IPS-18c (cell line): Measurements from ENCODE around the gene DCAF12.
A peak's percentile ranks its signal among the peaks of the same experiment; 100 is the strongest.

Experiments
- H3K4me3 ChIP-seq: 2 replicates; pipeline ENCODE4 v1.7.0; 2013; ENCODE audit warnings: low read depth, mild to moderate bottlenecking, low read length, moderate library complexity; ENCODE audit not compliant: insufficient read depth
- H3K9me3 ChIP-seq: one replicate; pipeline ENCODE4 v1.6.1; 2013; ENCODE audit warnings: mild to moderate bottlenecking, low read length, moderate library complexity; ENCODE audit not compliant: control insufficient read depth, insufficient read depth

The DCAF12 gene

DNA sequence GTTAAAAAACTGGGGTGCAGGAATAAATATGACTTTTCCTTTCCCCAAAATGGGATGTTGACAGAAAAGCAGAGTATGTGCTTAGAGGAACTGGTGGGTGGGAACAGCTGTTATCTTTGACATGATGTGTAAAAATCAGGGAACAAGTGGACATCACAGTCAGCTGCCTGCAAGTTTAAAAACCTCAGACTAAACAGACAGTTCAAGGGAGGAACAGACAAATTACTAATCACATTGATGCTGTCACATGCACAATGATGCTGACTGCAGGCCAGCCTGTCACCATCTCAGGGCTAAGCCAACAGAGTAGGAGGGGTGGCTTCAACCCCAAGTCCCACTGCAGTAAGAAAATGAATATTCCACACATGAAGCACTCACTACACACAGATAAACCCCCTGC lies 39.6 kb downstream of the DCAF12 start:
- Histone ChIP-seq H3K4me3 (no peak overlapping the region), H3K9me3 (no peaks in the 10 kb centered on the region)

DNA sequence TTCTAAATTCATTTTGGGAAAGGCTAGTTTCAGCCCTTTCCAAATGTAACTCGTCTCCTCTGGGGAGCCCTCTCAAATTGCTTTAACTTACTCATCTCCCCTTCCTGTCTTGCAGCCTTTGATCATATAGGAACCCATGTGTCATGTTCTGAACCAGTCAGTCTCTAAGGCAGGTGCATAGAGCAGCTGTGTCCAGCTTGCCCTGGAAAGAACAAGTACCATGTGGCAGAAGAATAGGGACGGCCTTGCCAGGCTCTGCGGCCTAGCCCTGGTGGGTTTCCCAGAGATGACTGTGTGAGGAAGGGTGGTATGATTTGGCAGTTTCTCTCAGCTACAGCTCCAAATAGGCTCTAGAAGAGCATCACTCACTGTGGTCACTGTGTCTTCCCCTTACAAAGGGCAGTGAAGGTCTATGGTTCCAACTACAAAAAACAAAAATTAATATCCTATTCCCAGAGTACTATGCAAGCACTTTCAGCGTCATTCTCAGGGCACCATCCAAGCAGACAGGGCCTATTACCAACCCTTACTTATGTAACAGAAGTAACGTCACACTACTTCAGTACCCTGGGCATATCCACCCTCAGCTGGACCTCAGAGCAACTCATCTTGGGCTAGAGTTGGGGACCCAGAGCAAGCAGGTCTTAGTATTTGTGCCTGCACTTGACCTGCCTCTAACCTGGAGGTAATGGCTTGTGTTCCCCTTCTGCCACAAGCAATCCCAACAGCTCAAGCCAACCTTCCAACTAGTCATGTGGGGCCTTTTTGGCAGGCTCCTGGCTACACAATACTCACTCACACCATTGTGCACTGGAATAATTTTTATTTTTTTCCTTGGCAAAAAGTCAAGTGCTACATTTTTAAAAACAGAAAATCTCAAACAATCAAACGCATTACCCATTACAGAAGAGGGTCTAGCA lies 40.7 kb downstream of the DCAF12 start:
- no peaks in the 10 kb centered on the region for H3K9me3 ChIP-seq
- no peak overlapping the region for H3K4me3 ChIP-seq

DNA sequence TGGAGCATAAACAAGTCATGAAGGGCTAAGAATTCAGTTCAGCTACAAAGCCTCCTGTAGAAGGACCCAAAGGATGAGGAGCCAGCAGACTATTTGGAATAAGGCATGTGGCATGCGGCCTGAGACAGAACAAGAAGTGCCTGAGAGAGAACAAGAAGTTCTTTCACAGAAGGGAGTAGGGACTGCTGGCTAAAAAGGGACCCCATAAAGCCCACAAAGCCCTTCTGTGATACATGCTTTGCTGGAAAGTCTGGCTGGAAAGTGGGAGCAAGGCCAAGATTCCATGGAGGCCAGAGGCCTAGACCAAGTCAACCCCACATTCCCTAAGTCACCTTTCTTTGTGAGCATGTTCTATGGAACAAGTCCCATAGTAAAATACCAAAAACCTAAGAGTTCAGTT lies 41.9 kb downstream of the DCAF12 start:
- Histone ChIP-seq H3K9me3 (no peaks in the 10 kb centered on the region), H3K4me3 (no peak overlapping the region)

DNA sequence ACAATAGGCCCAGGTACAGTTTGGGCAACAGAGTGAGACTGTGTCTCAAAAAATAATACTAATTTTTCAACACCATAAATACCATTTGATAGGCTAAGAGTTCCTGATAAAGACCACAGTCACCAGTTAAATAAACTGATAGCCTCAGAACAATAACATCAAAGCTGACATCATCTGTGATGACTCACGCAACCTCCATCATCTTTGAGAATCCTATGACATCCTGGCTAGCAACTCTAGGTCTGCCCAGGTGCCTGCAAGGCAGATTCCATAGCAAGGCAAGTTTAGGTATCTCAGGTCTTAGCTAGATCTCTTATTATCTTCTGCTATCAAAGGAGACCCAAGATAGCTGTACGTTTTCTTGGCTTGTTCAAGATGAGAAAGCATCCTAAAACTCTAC lies 47.3 kb downstream of the DCAF12 start:
- no peaks in the 10 kb centered on the region for H3K9me3 ChIP-seq
- H3K4me3 ChIP-seq: no peak overlapping the region

DNA sequence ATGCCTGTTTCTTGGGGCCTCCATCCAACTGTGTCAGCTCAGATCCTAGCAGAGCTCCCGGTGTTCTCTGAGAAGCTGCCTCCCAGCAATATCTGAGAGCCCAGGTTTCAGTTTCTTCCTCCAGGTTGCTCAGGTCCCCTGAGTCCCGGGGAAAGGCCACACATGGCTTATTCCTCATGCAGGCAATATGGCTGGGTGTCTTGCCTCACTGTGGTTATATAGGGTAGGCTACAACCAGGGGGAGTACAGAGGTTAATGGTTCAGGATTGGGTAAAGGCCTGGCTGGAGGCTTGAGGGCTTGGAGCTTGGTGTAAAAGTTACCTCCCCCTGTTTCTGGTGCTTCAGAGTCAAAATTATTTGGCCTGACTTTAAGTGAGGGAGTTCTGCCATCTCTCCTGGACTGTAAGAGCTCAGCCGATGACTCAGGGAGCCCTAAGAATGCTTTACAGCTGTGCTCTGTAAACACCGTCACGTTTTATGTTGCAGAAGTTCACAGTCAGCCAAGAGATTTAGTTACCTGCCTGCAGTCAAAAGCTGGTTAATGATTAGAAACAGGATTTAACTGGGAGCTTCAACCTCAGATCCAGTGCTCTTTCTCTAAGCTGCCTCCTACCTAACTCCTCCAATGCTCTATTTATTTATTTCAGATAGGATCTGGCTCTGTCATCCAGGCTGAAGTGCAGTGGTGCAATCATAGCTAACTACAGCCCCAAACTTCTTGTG lies 53.5 kb downstream of the DCAF12 start:
- no peaks in the 10 kb centered on the region for H3K9me3 ChIP-seq

DNA sequence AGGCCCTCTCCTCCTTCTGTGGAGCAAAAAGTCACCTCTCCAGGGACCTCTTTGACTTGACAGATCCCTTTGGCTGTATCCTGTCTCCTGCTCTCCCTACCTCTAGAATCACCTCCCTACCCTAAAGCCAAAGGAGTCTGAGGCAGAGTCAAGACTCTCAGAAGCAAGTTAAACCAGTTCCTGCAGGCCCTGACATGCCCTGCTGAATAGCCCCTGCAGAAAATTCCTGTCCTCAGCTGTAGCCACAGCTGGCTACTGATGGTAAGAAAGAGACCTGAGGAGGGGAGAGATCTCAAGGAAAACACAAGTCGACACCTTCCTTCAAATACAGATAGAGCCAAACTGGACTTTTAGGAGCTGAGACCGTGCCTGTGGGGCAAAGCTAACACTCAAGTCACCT lies 54.1 kb downstream of the DCAF12 start:
- no peaks in the 10 kb centered on the region for H3K9me3 ChIP-seq
- H3K4me3 ChIP-seq: no peak overlapping the region

More for the DNA sequence above, 53.5 kb downstream of the DCAF12 start:
- H3K4me3 ChIP-seq: no peak overlapping the region

DNA sequence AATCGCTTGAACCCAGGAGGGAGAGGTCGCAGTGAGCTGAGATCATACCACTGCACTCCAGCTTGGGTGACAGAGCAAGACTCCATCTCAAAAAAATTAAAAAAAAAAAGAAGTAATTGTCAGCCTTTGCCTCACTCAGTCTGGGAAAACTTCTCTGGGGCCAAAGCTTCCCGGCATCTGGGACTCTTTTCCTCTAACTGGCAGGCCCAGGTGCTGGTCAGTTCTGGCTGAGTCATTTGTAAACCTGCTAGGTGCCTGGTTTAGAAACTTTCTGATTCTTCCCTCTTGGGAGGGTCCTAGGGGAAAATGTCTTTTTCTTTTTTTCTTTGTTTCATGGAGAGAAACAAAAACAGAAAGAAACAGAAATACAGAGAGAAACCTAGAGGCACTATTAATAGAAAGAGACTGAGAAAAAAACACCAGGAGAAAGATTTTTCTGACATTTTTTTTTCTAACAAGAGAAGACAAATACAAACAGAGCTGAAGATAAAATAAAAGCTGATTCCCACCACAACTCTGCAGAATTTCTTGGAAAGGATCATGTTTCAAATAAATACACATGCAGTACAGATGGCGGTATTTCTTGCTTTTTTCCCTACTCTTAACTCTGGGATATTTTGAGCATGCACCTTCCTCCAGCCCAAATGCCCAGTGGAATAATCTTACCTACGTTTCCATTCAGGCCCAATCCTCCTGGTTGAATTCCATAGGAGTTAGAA lies 55.7 kb downstream of the DCAF12 start:
- no peaks in the 10 kb centered on the region for H3K9me3 ChIP-seq
- H3K4me3 ChIP-seq: no peak overlapping the region

DNA sequence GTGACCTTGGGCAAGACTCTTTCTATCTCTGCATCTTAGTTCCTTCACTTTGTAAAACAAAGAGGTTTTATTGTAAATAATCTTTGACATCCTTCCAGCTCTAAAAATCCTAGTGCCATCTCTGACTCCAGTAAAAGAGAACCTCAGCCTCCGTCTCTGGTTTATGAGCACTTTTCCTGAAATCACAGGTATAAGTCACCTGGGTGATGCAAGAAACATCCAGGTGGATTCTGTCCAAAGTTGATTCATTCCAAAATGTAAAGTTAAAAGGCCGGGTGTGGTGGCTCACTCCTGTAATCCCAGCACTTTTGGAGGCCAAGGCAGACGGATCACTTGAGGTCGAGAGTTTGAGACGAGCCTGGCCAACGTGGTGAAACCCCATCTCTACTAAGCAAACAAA lies 56.7 kb downstream of the DCAF12 start:
- Histone ChIP-seq H3K4me3 (no peak overlapping the region), H3K9me3 (no peaks in the 10 kb centered on the region)

DNA sequence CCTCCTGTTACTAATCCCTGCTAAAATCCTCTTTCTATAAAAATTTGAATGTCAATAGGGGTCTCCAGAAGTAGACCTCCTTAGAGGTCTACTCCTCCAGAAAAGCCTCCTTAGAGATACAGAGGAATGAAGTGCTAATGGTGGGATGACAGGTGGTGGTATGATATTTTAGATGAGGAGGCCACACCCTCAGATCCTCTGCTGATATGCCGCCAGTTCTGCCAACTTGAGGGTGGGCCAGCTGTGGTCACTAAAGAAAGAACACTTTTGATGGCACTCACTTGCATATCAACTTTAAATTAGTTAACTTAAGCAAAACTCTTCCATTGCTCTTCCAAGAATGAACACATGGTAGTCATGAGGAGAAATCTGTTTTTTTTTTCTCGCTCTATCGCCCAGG lies 61.0 kb downstream of the DCAF12 start:
- Histone ChIP-seq H3K9me3 (no peaks in the 10 kb centered on the region), H3K4me3 (no peak overlapping the region)

DNA sequence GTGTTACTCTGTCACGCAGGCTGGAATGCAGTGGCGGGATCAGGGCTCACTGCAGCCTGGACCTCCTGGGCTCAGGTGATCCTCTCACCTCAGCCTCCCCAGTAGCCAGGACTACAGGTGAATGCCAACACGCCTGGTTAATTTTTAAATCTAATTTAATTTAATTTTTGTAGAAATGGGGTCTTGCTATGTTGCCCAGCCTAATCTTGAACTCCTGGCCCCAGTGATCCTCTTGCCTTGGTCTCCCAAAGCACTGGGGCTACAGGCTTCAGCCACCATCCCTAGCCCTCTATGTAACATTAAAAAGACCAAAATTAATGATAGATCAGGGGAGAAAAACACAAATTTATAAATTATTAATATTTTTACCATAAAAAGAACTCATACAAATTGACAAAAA lies 66.5 kb downstream of the DCAF12 start:
- no peaks in the 10 kb centered on the region for H3K9me3 ChIP-seq
- H3K4me3 ChIP-seq: no peak overlapping the region

DNA sequence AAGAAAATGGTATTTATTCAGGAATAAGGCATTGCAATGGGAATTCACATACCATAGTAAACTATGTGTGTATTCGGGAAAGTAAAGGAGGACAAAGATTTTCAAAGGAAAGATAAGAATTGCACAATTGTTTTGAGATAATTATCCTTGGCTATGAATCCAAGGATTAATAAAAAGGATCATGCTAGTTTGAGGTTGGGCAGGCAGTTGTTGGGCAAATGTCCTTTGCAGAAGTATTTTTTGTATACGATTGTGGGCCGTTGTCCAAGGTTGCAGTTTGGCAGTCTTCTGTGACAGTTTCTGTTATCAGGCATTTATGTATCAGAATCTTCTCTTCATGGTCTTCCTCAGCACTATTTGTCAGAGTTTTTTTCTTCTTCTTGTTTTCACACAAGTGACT lies 67.2 kb downstream of the DCAF12 start:
- Histone ChIP-seq H3K9me3 (no peaks in the 10 kb centered on the region), H3K4me3 (no peak overlapping the region)

DNA sequence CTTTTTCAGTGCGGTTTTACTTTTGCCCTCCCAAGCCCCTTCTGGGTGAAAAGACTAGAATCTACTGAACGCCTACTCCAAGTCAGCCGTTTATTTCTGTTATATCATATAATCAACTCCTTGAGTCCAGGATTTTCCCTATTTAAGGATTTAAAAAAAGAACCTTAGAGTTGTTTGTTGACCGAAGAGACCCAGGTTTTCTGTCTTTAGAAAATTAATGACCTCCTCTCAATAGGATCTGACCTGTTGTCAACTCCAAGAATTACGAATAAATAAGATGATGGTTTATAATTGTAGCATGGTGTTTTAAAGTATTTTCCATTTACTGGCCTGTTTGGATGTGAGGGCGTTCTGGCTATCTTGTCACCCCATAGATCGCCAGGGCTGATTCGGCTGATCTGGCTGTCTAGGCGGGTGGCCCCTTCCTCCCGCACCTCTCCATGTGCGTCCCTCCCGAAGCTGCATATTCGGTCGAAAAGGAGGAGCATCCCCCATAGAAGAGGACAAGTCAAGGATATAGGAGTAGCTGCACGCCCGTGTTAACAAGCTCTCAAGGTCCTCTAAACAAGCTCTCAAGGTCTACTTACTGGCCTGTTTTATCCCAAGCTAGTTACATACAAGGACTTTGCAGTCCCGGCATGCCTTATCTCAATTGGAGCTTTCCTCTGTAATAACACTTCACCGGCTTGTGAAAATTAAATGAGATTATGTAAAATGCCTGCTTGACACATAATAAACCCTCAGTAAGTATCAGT lies 76.7 kb downstream of the DCAF12 start:
- Histone ChIP-seq H3K4me3 (peak overlapping the region; percentile 83; the same call in 1 of the 2 replicates), H3K9me3 (no peaks in the 10 kb centered on the region)

DNA sequence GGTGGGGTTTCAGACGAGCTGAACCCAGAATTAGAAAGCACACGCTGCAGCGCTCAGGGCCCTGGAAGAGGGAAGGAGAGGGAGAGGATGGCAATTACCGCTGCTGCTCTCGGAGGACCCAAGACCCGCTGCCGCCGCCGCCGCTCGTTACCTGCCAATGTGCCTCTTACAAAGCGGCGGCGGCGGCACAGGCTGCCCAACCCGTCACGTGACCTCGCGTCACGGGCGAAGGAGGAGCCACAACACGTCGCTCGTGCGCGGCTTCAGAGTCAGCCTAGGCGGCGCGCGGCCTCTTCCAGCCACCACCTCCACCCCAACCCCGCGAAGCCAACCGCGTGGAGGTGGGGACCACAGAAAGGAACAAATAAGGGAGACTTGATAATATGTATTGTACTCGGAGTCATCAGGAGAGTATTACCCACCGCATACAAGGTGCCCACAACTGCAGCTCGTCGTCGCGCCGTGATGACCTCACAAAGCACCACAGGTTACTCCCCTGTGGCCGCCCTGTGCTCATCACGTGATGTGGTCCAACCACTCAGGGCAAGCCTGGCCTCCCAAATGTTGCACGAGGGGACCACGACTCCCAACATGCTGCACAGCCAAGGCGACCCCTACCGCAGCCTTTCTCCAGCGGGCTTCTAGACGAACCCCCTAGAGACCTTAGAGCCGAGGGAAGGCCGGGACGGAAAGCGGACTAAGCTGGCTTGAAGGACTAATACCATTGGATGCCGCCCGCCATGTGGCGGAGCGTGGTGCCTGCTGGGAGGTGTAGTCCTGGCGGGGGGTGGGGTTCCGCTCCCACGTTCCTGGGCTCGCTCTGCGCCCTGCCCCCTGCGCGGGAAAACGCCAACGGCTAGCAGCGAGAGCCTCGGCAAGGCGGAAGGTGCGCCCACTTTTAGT lies 77.5 kb downstream of the DCAF12 start, which contains the start of gene UBAP2:
TSS of gene UBAP2 (minus strand) at position 161 of the 903 bp plus-strand sequence. CDS start 31,739 bp downstream, outside the sequence.
- no peaks in the 10 kb centered on the region for H3K9me3 ChIP-seq
- H3K4me3 ChIP-seq: peak within 1 kb of the TSS; percentile 83

DNA sequence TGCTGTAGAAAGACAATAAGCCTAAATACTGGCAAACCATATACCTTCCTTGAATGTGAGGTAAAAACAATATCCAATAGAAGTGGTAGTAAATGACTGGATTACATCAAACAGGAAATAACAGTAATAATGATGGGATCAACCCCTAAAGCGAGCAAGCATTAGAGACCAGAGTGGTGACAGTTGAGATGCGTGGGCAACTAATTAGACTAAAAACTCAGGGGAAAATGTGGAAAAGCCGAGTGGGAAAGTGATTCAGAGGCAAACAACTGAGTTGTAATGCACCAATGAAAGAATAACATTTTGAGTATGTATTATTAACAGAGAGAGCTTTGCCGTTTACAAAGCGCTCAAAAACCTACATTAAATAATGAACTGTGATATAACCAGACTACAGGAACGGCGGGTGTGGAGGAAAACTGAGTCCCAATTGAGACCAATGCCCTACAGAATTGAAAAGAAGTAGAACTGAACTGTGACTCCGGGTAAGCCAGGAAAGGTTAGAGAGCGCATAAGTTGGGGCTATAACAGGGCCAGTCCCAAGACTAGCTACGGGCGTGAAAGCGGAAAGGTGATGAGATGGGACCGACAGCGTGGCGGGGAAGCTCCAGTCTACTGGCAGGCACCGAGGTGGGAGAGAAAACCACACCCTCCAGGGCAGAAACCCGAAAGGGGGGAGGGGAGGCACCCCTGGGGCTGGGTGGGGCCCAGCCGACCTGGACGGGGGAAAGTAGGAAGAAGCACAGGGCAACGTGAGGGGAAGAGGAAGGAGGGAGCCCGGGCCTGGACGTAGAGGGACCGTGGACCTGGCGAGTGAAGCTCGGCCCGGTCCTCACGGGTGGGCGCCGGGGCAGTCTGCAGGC lies 78.4 kb downstream of the DCAF12 start:
- no peaks in the 10 kb centered on the region for H3K9me3 ChIP-seq
- peak overlapping the region; percentile 83 for H3K4me3 ChIP-seq

DNA sequence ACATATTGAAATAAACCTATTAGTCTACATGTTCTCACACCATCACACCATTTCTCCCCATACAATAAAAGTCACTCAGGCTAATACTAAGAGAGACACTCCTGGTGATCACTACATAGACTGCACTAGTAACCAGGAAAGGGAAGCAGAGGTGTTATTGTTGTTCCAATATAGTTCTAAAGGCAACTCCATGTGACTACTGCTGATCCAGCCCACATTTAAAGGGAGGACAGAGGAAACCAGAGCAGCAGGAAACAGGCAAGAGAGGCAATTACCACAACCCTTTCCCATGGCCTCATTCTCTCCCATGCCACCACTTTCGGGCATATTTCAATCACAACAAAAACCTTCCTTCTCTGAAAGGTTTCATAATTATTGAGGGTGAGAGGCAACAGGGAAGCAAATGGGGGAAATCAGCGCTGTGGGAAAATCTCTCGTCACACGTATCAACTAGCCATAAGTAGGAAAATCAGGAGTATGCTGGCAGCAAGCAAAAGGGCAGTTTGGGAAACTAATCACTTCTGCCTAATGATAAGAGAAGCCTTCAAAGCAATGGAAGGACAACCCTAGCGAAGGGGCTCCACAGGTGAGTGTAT lies 79.6 kb downstream of the DCAF12 start:
- Histone ChIP-seq H3K9me3 (no peaks in the 10 kb centered on the region), H3K4me3 (peak overlapping the region; percentile 83; the same call in 1 of the 2 replicates)
